ENCODE data around the gene COL18A1. TPM values are rescaled to one million over a fixed set of nuclear protein-coding genes. Genes with fewer than 3 reads are reported as not detected.
A peak's percentile ranks its signal among the peaks of the same experiment; 100 is the strongest.

Gene COL18A1
- total RNA-seq, 2 donors from 2014 or later, result 0.31 to 1.3 TPM

- ATAC-seq (no peak), DNase-seq (ENCODE audit: low spot score) (no peak)
- H3K27me3 Mint-ChIP-seq, result peaks cover 4 to 8% of the 10 kb centered on the region in 2 donors
- peak overlapping the region; percentile 57 for H3K4me3 Mint-ChIP-seq
- H3K36me3 Mint-ChIP-seq, result peaks cover 6% of the 10 kb centered on the region
- H3K27ac Mint-ChIP-seq, result peak overlapping the region in 1 of 2 donors; percentile 50
- peaks cover 17 to 32% of the 10 kb centered on the region in 2 donors for H3K4me1 Mint-ChIP-seq (ENCODE audit: low read depth in 2 of 2)
- no peaks in the 10 kb centered on the region for H3K9me3 Mint-ChIP-seq
These were observed 71.0 kb downstream of the COL18A1 start for GRCh38 chr21:45475797-45476570.

DNA sequence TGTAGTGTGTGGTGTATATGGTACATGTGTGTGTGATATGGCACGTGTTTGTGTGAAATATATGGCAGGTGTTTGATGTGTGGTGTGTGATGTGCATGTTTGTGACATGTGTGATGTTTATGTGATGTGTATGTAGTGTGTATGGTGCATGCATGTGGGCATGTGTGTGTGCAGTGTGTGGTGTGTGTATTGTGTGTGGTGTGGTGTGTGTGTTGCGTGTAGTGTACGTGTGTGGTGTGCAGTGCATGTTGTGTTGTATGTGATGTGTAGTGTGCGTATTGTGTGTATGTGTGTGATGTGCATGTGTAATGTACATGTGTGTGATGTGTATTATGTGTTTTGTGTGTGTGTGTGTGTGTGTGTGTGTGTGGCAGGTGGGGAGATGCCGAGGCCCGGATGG, 71.6 kb downstream of the COL18A1 start:
- Mint-ChIP-seq H3K36me3 (peaks cover 6% of the 10 kb centered on the region), H3K4me3 (peak overlapping the region; percentile 57), H3K27me3 (peaks cover 4 to 8% of the 10 kb centered on the region in 2 donors), H3K27ac (peak overlapping the region in 1 of 2 donors; percentile 50), H3K4me1 (ENCODE audit: low read depth in 2 of 2) (peaks cover 17 to 32% of the 10 kb centered on the region in 2 donors), H3K9me3 (no peaks in the 10 kb centered on the region)
- no peak for ATAC-seq
- no peak for DNase-seq (ENCODE audit: low spot score)

DNA sequence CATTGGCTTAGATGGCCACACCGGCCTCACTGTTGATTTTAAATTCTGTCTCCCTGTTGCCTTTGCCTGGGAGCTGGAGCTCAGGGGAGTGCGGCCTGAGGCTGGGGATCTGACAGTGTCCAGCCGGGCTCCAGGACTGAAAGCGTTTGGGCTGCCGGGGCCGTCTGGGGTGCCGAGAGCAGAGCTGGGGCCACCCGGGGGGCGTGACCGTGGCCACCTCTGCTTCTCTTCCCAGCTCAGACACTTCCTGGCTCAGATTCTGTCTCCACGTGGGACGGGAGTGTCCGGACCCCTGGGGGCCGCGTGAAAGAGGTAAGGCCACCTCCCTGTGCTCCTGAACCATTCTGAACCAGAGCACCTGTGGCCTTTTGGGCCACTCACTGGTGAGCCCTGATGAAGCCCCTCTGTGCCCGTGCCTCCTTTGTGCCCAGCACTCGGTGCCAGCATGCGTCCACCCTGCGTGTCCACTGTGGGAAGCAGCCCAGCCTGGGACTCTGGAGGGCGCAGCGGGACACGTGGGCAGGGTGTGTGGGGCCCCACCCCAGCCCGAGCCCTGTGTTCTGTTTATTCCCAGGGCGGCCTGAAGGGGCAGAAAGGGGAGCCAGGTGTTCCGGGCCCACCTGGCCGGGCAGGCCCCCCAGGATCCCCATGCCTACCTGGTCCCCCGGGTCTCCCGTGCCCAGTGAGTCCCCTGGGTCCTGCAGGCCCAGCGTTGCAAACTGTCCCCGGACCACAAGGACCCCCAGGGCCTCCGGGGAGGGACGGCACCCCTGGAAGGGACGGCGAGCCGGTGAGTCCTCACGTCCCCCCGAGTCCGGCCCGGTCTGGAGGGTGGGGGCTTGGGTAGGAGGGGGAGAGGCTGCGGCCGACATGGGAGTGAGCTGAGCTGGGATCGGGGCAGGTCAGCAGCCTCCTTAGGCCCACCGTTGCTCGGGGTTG, 72.5 kb downstream of the COL18A1 start:
- H3K4me1 Mint-ChIP-seq (ENCODE audit: low read depth in 2 of 2), result peaks cover 17 to 32% of the 10 kb centered on the region in 2 donors
- peak overlapping the region; percentile 83 to 89 for H3K27ac Mint-ChIP-seq
- H3K4me3 Mint-ChIP-seq, result peak overlapping the region; percentile 97
- no peak for DNase-seq (ENCODE audit: low spot score)
- no peak for ATAC-seq
- H3K27me3 Mint-ChIP-seq, result peaks cover 4 to 8% of the 10 kb centered on the region in 2 donors
- H3K9me3 Mint-ChIP-seq, result no peaks in the 10 kb centered on the region
- peaks cover 6% of the 10 kb centered on the region for H3K36me3 Mint-ChIP-seq

GRCh38 chr21:45478115-45478801, 73.3 kb downstream of the COL18A1 start:
- H3K36me3 Mint-ChIP-seq, result peaks cover 6% of the 10 kb centered on the region
- DNase-seq (ENCODE audit: low spot score), result peak; percentile 82
- peaks cover 21 to 36% of the 10 kb centered on the region in 2 donors for H3K4me1 Mint-ChIP-seq (ENCODE audit: low read depth in 2 of 2)
- peak; percentile 75 to 79 for ATAC-seq
- peak overlapping the region; percentile 97 for H3K4me3 Mint-ChIP-seq
- H3K27me3 Mint-ChIP-seq, result peaks cover 4 to 8% of the 10 kb centered on the region in 2 donors
- peak overlapping the region; percentile 83 to 89 for H3K27ac Mint-ChIP-seq
- H3K9me3 Mint-ChIP-seq, result no peaks in the 10 kb centered on the region

GRCh38 chr21:45478816-45479669, 74.1 kb downstream of the COL18A1 start:
- H3K4me3 Mint-ChIP-seq, result peak overlapping the region; percentile 97
- peaks cover 26 to 37% of the 10 kb centered on the region in 2 donors for H3K4me1 Mint-ChIP-seq (ENCODE audit: low read depth in 2 of 2)
- no peak for ATAC-seq
- no peak for DNase-seq (ENCODE audit: low spot score)
- H3K36me3 Mint-ChIP-seq, result peaks cover 4% of the 10 kb centered on the region
- peaks cover 4 to 8% of the 10 kb centered on the region in 2 donors for H3K27me3 Mint-ChIP-seq
- H3K27ac Mint-ChIP-seq, result peak overlapping the region; percentile 83 to 89
- H3K9me3 Mint-ChIP-seq, result no peaks in the 10 kb centered on the region

GRCh38 chr21:45479691-45480675, 75.0 kb downstream of the COL18A1 start:
- Mint-ChIP-seq H3K27ac (peak overlapping the region in 1 of 2 donors; percentile 83), H3K27me3 (peaks cover 4 to 8% of the 10 kb centered on the region in 2 donors), H3K4me1 (ENCODE audit: low read depth in 2 of 2) (peaks cover 32 to 37% of the 10 kb centered on the region in 2 donors), H3K4me3 (peak overlapping the region; percentile 97), H3K9me3 (no peaks in the 10 kb centered on the region), H3K36me3 (no peaks in the 10 kb centered on the region)
- DNase-seq (ENCODE audit: low spot score) (no peak), ATAC-seq (no peak)

- Mint-ChIP-seq H3K4me1 (ENCODE audit: low read depth in 2 of 2) (peaks cover 32 to 37% of the 10 kb centered on the region in 2 donors), H3K4me3 (no peak overlapping the region), H3K27me3 (peaks cover 4 to 8% of the 10 kb centered on the region in 2 donors), H3K27ac (no peak overlapping the region), H3K36me3 (no peaks in the 10 kb centered on the region), H3K9me3 (no peaks in the 10 kb centered on the region)
- no peak for DNase-seq (ENCODE audit: low spot score)
- ATAC-seq, result no peak
These were observed 75.9 kb downstream of the COL18A1 start for GRCh38 chr21:45480701-45481500.

DNA sequence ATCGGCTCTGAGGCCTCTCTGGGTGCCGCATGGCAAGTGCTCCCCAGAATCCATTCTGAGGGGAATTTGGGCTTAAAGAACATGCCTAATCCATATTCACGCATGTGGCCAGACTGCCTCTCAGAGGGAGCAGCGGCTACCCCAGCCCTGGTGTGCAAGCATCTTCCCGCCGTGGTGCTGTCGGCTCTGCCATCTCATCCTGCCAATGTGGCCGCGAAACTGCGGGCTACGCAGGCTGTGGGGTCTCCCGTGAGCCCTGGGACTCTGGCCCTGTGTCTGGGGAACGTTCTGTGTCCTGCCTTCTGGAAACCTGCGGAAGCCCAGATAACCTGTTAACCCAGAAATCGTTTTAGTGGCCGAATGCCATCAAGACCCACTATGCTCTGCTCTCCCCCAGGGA, 76.6 kb downstream of the COL18A1 start:
- H3K27ac Mint-ChIP-seq, result no peak overlapping the region
- peaks cover 2 to 4% of the 10 kb centered on the region in 2 donors for H3K27me3 Mint-ChIP-seq
- no peak for ATAC-seq
- H3K9me3 Mint-ChIP-seq, result no peaks in the 10 kb centered on the region
- peaks cover 29 to 34% of the 10 kb centered on the region in 2 donors for H3K4me1 Mint-ChIP-seq (ENCODE audit: low read depth in 2 of 2)
- H3K4me3 Mint-ChIP-seq, result no peak overlapping the region
- DNase-seq (ENCODE audit: low spot score), result no peak
- no peaks in the 10 kb centered on the region for H3K36me3 Mint-ChIP-seq

DNA sequence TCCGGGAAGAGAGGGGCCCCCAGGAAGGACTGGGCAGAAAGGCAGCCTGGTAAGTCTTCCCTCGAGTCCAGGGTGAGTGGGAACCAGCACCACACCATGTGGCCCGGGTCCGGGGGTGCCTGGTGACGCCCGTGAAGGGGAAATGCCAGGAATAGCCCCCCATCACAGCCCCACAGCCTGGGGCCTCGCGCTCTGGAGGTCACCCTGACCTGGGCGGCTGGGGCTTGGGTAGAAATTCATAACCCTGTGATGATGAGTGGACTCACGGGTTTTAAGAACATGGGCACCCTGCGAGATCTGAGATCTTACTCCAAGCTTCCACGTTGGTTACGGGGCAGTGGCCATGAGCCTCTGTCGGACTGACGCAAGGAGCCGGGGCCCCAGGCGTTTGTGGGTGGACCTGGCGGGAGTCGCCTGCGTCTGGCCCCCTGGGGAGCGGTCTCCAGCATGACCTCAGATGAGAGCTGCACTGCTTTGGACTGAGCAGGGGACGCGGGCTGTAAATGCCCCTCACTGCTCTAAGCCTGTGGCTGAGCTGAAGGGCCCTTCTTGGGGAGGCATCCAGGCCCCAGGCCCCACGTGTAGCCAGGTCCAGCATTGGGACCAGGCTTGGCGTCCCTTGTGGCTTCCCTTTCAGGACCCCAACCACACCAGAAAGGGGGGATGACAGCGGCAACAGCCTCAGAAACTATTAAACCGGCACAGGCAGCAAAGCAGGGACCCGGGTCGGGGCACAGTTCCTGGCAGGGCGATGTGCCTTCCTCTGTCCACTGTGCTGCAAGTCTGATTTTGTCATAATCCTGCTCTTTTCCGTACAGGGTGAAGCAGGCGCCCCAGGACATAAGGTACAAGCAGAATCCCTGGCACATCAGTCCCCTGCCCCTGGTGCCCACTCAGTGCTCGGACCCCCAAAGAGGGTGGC, 77.3 kb downstream of the COL18A1 start:
- Mint-ChIP-seq H3K36me3 (no peaks in the 10 kb centered on the region), H3K9me3 (no peaks in the 10 kb centered on the region), H3K27ac (peak overlapping the region; percentile 78 to 79), H3K4me3 (peak overlapping the region; percentile 71), H3K27me3 (no peaks in the 10 kb centered on the region), H3K4me1 (ENCODE audit: low read depth in 2 of 2) (peaks cover 28 to 30% of the 10 kb centered on the region in 2 donors)
- DNase-seq (ENCODE audit: low spot score) (no peak), ATAC-seq (no peak)

GRCh38 chr21:45482899-45483821, 78.2 kb downstream of the COL18A1 start:
- ATAC-seq (peak; percentile 66 to 70), DNase-seq (ENCODE audit: low spot score) (no peak)
- no peaks in the 10 kb centered on the region for H3K36me3 Mint-ChIP-seq
- H3K27me3 Mint-ChIP-seq, result no peaks in the 10 kb centered on the region
- no peaks in the 10 kb centered on the region for H3K9me3 Mint-ChIP-seq
- H3K27ac Mint-ChIP-seq, result peak overlapping the region; percentile 78 to 79
- peaks cover 25 to 26% of the 10 kb centered on the region in 2 donors for H3K4me1 Mint-ChIP-seq (ENCODE audit: low read depth in 2 of 2)
- peak overlapping the region; percentile 71 for H3K4me3 Mint-ChIP-seq
